GM12874 (cell line): ENCODE data around the gene CRABP1.

Source experiments
- TF ChIP-seq, protein P1 (sequence below): IDR thresholded peaks from 2 replicates; pipeline ENCODE4 v1.5.1; 2011; ENCODE audit warnings: low read depth, mild to moderate bottlenecking, control low read depth, low read length, moderate library complexity; ENCODE audit not compliant: insufficient read depth

The CRABP1 gene

DNA sequence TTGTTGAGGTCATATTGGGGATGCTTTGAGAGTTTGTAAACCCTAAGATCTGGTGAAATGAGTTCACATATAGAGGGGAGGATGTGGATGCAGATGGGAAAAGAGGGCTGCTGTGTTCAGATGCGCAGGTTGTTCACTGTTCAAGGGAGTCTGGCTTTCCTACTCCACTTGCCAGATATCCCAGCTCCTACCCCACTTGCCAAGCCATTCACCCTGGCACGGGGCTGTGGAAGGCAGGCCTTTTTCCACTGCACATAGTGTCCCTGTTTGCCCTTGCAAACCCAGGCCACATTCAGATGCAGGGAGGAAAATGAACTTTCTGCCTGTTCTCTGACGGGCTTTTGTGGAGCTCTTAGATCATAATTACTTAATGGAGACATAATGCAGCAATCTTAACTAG is 29.0 kb downstream of the CRABP1 start:
- TF ChIP-seq, protein P1, sequence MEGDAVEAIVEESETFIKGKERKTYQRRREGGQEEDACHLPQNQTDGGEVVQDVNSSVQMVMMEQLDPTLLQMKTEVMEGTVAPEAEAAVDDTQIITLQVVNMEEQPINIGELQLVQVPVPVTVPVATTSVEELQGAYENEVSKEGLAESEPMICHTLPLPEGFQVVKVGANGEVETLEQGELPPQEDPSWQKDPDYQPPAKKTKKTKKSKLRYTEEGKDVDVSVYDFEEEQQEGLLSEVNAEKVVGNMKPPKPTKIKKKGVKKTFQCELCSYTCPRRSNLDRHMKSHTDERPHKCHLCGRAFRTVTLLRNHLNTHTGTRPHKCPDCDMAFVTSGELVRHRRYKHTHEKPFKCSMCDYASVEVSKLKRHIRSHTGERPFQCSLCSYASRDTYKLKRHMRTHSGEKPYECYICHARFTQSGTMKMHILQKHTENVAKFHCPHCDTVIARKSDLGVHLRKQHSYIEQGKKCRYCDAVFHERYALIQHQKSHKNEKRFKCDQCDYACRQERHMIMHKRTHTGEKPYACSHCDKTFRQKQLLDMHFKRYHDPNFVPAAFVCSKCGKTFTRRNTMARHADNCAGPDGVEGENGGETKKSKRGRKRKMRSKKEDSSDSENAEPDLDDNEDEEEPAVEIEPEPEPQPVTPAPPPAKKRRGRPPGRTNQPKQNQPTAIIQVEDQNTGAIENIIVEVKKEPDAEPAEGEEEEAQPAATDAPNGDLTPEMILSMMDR = no peak

DNA sequence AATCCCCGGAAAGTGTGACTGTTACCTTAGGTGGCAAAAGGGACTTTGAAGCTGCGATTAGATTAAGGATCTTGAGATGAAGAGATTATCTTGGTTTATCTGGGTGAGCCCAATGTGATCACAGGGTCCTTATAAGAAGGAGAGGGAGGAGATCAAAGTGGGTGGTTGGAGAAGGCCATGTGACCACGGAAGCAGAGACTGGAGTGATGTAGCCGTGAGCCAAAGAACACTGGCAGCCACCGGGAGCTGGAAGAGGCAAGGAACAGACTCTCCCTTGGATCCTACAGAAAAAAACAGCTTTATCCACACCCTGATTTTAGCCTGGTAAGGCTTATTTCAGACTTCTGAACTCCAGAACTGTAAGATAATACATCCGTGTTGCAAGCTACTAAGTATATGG is 29.9 kb downstream of the CRABP1 start:
- TF ChIP-seq, protein P1 = no peak

DNA sequence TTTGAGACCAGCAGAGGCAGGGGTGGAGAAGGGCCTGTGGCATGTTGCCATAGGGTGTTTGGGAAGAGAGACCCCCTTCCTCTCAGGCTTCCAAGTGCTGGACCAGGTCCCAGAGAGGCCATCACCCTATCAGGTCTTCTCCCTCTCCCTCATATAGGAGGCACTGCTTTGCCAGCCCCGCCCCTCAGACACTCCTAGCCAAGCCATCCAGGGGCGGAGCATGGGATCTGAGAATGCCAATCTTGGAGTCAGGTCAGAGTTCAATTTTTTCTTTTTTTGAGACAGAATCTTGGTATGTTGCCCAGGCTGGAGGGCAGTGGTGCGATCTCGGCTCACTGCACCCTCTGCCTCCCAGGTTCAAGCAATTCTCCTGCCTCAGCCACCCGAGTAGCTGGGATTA is 32.7 kb downstream of the CRABP1 start:
- TF ChIP-seq, protein P1 = no peak

DNA sequence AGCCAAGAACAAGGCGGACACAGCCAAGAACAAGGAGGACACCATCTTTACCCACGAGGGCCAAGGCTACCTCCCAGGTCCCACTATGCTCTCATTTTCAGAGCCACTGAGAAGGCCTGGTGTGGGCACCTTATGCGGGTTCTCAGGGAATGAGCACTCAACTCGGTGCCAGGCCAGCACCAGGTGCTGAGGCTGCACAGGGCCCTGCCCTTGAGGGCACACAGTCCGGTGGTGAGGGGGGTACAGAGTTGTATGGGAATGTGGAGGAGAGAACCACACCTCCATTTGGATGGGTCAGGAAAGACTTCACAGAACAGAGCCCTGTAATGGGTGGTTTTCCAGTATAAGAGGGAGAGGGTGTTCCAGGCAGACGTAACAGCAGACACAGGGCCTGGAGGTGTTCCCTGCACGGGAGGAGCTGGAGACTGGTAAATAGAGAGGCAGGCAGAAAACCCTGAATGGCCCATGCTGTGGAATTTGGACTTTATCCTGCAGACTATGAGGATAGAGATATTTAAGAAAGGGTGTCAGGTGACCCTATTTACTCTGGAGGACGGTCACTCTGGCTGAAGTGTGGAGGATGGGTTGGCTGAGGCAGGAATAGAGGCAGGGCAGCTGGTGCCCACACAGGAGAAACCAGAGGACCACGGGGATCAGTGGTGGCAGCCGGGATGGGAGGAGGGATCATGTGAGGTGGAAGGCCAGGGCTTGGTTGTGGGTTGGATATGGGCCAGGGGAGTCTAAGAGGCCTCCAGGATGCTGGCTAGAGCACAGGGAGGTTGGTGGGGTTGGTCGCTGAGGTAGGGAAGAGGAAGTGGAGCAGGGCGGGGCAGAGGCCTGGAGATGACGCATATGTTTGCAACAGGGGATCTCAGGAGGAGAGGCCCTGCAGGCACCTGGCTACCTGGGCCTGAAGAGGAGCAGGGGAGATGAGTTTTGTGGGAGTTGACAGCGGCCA is 34.6 kb downstream of the CRABP1 start:
- TF ChIP-seq, protein P1 = no peak

DNA sequence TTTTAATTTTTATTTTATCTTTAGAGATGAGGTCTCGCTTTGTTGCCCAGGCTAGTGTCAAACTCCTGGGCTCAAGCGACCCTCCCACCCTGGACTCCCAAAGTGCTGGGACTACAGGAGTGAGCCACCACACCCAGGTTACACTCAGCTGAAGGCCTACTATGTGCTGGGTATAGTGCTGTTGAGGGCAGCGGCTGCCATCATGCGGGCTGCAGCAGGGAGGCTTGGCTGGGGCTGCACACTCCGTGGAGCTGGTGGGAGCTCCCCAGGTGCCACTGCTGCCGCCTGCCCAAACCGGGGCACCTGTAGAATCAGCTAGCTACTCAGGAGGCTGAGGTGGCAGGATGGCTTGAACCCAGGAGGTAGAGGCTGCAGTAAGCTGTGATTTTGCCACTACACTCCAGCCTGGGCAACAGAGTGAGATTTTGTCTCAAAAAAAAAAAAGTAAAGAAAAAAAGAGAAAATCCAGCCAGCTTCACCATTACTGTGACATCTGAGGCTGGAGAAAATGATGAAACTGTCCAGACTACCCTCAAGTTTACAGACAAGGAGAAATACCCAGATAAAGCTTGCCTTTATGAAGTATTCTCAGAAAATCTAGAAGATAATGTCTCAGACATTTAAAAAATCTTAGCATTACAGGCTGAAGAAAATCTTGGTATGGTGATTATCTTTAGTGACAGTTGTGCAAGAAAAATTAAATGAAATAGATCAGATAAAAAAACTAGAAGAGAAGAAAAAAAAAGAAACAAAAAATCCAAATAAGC is 42.1 kb downstream of the CRABP1 start:
- TF ChIP-seq, protein P1 = no peak

DNA sequence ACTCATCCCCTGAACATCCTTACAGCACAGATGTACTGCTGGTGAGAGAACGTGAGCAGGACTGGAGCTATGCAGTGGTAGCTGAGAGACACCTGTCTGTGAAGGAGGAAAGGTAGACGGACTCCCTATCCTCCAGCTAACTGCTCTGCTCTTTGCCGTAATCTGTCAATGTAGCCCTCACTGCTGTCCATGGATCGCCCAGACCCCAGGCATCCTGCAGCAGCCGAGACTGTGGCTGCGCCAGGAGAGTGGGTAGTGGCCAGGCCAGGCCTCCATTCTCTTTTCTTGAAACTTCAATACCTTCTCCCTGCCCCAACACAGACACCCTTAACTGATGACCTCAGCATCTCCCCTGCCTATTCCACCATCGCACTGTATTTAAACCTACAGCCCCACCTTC is 44.5 kb downstream of the CRABP1 start:
- TF ChIP-seq, protein P1 = no peak
